H1 (cell line): ENCODE data around the gene PCIF1. TPM values are rescaled to one million over a fixed set of nuclear protein-coding genes. Genes with fewer than 3 reads are reported as not detected.

Experiments used
- CTCF ChIA-PET: fragments of 300-600 bp; sonication (Branson Sonifier 250); formaldehyde crosslinking; loops from one replicate; lab custom pipeline; 2021; ENCODE audit not compliant: partially characterized antibody; lab: Charles Lee
- POLR2A ChIA-PET: fragments of 300-600 bp; sonication (Branson Sonifier 250); formaldehyde crosslinking; loops from one replicate; lab custom pipeline; 2021; ENCODE audit warnings: inconsistent platforms; ENCODE audit not compliant: partially characterized antibody; lab: Charles Lee
- DNase-seq, 2 experiments: peaks; one replicate each; pipeline versions ENCODE4 v3.0.0 to v3.0.0-alpha.2; 2010 to 2022; ENCODE audit warnings: low spot score in 2 of 2, low read depth in 1 of 2, mixed read lengths in 1 of 2
- FAIRE-seq: peaks from 2 replicates; lab custom pipeline; 2011; peaks lifted over from hg19 to GRCh38; lab: Jason Lieb, UNC
- H2AFZ ChIP-seq: 2 replicates; pipeline ENCODE4 v1.8.1; 2012; ENCODE audit warnings: low read length, inconsistent platforms
- H2AK5ac ChIP-seq: 2 replicates; pipeline ENCODE4 v1.6.1; 2013; ENCODE audit warnings: low read depth, low read length
- H2BK120ac ChIP-seq: replicated peaks from 2 replicates; pipeline ENCODE3; 2013; ENCODE audit warnings: low read depth, low read length, inconsistent platforms
- H2BK12ac ChIP-seq: 2 replicates; pipeline ENCODE4 v1.6.1; 2013; ENCODE audit warnings: low read depth, low read length
- H2BK15ac ChIP-seq: 2 replicates; pipeline ENCODE4 v1.6.1; 2013; ENCODE audit warnings: low read length
- H2BK20ac ChIP-seq: 2 replicates; pipeline ENCODE4 v1.6.1; 2013; ENCODE audit warnings: low read length
- H2BK5ac ChIP-seq: 2 replicates; pipeline ENCODE4 v1.6.1; 2013; ENCODE audit warnings: low read depth, low read length
- H3K14ac ChIP-seq: 2 replicates; pipeline ENCODE4 v1.6.1; 2013; ENCODE audit warnings: inconsistent platforms; ENCODE audit not compliant: insufficient read length
- H3K18ac ChIP-seq: 2 replicates; pipeline ENCODE4 v1.6.1; 2013; ENCODE audit warnings: low read length; ENCODE audit errors: extremely low read depth
- H3K23ac ChIP-seq: 2 replicates; pipeline ENCODE4 v1.6.1; 2013; ENCODE audit warnings: inconsistent platforms; ENCODE audit not compliant: insufficient read length
- H3K23me2 ChIP-seq: 2 replicates; pipeline ENCODE4 v1.6.1; 2013; ENCODE audit warnings: low read depth, low read length
- H3K27ac ChIP-seq: 2 replicates; pipeline ENCODE4 v1.6.1; 2011; ENCODE audit warnings: low read depth, low read length, inconsistent platforms
- H3K27me3 ChIP-seq, 4 experiments: replicated peaks in 1 of 4; 1 replicate in 1 of 4; 2 replicates in 3 of 4; pipeline versions ENCODE4 v1.6.1 to v1.8.1; 2011 to 2013; ENCODE audit warnings: low read length in 3 of 4, mild to moderate bottlenecking in 3 of 4, inconsistent platforms in 2 of 4, mixed read lengths in 2 of 4, moderate library complexity in 1 of 4; ENCODE audit not compliant: control insufficient read depth in 3 of 4, insufficient read depth in 3 of 4; ENCODE audit errors: extremely low read depth in 1 of 4
- H3K36me3 ChIP-seq, 4 experiments: 2 replicates each; pipeline versions ENCODE4 v1.6.1 to v1.8.1; 2011 to 2013; ENCODE audit warnings: mild to moderate bottlenecking in 4 of 4, low read length in 3 of 4, moderate library complexity in 2 of 4, control low read depth in 1 of 4, inconsistent platforms in 1 of 4; ENCODE audit not compliant: insufficient read depth in 4 of 4, control insufficient read depth in 2 of 4
- H3K4ac ChIP-seq: replicated peaks from 2 replicates; pipeline ENCODE3; 2013; ENCODE audit warnings: low read length, low read depth, mixed read lengths, inconsistent platforms; ENCODE audit not compliant: insufficient read length
- H3K4me1 ChIP-seq, 4 experiments: replicated peaks in 1 of 4; 1 replicate in 1 of 4; 2 replicates in 3 of 4; pipeline versions ENCODE4 v1.6.1 to v1.8.1; 2011 to 2013; ENCODE audit warnings: low read length in 3 of 4, inconsistent platforms in 2 of 4, mixed read lengths in 1 of 4; ENCODE audit not compliant: insufficient read depth in 4 of 4, control insufficient read depth in 3 of 4
- H3K4me2 ChIP-seq, 2 experiments: 2 replicates each; pipeline versions ENCODE4 v1.6.1 to v1.8.1; 2011 to 2013; ENCODE audit warnings: low read depth in 2 of 2, low read length in 2 of 2, control low read depth in 1 of 2, inconsistent platforms in 1 of 2, mild to moderate bottlenecking in 1 of 2; ENCODE audit not compliant: insufficient read depth in 1 of 2
- H3K4me3 ChIP-seq, 4 experiments: fragments of 200-600, 300-600 bp in 1 of 4; sonication (generic), shearing (Covaris generic), sonication (Bioruptor Twin) in 1 of 4; 2 replicates each; pipeline versions ENCODE4 v1.5.1 to v1.8.1; 2011 to 2016; ENCODE audit warnings: low read length in 4 of 4, low read depth in 3 of 4, control low read depth in 2 of 4, inconsistent platforms in 2 of 4, mild to moderate bottlenecking in 2 of 4, mixed read lengths in 1 of 4, moderate library complexity in 1 of 4; ENCODE audit not compliant: insufficient read depth in 2 of 4; ENCODE audit errors: extremely low read depth in 1 of 4
- H3K56ac ChIP-seq: replicated peaks from 2 replicates; pipeline ENCODE3; 2013; ENCODE audit warnings: low read depth, mild to moderate bottlenecking, mixed read lengths, low read length, inconsistent platforms; ENCODE audit not compliant: insufficient read length
- H3K79me1 ChIP-seq: 2 replicates; pipeline ENCODE4 v1.6.1; 2013; ENCODE audit warnings: low read depth, low read length, control low read depth
- H3K79me2 ChIP-seq, 2 experiments: 2 replicates each; pipeline versions ENCODE4 v1.6.1 to v1.8.1; 2012 to 2013; ENCODE audit warnings: low read length in 2 of 2, mild to moderate bottlenecking in 2 of 2, inconsistent platforms in 1 of 2; ENCODE audit not compliant: insufficient read depth in 2 of 2, control insufficient read depth in 1 of 2
- H3K9ac ChIP-seq, 4 experiments: replicated peaks in 1 of 4; 1 replicate in 1 of 4; 2 replicates in 3 of 4; pipeline versions ENCODE4 v1.6.1 to v1.8.1; 2011 to 2013; ENCODE audit warnings: low read depth in 3 of 4, low read length in 3 of 4, control low read depth in 2 of 4, mild to moderate bottlenecking in 2 of 4, moderate library complexity in 2 of 4, inconsistent platforms in 1 of 4; ENCODE audit errors: extremely low read depth in 1 of 4
- H3K9me3 ChIP-seq, 2 experiments: 2 replicates each; pipeline versions ENCODE4 v1.6.1 to v1.8.1; 2012 to 2013; ENCODE audit warnings: mild to moderate bottlenecking in 2 of 2, moderate library complexity in 2 of 2, control low read depth in 1 of 2, inconsistent platforms in 1 of 2, low read depth in 1 of 2, low read length in 1 of 2, mixed read lengths in 1 of 2; ENCODE audit not compliant: insufficient read depth in 2 of 2
- H4K20me1 ChIP-seq, 2 experiments: replicated peaks in 1 of 2; 2 replicates each; pipeline versions ENCODE3 to v1.8.1; 2011 to 2013; ENCODE audit warnings: inconsistent platforms in 2 of 2, low read length in 2 of 2, mild to moderate bottlenecking in 1 of 2; ENCODE audit not compliant: insufficient read depth in 2 of 2, control insufficient read depth in 1 of 2
- H4K5ac ChIP-seq: 2 replicates; pipeline ENCODE4 v1.6.1; 2013; ENCODE audit warnings: low read length, low read depth, mixed read lengths, inconsistent platforms; ENCODE audit not compliant: insufficient read length
- H4K8ac ChIP-seq: 2 replicates; pipeline ENCODE4 v1.8.0; 2013; ENCODE audit warnings: mild to moderate bottlenecking, moderate library complexity, low read length, inconsistent platforms; ENCODE audit not compliant: insufficient read depth; ENCODE audit errors: extremely low read depth
- H4K91ac ChIP-seq: replicated peaks from 2 replicates; pipeline ENCODE3; 2013; ENCODE audit warnings: low read length, mixed read lengths, inconsistent platforms; ENCODE audit not compliant: insufficient read length
- RBBP5 ChIP-seq: IDR thresholded peaks from 2 replicates; pipeline ENCODE4 v1.7.1; 2012; ENCODE audit warnings: low read depth, mild to moderate bottlenecking, inconsistent platforms, low read length, moderate library complexity, borderline replicate concordance
- RFX5 ChIP-seq: IDR thresholded peaks from 2 replicates; pipeline ENCODE4 v1.6.1; 2011; ENCODE audit warnings: low read depth, low read length, improper control_type of control experiment, borderline replicate concordance
- SP4 ChIP-seq: IDR thresholded peaks from 2 replicates; pipeline ENCODE4 v1.6.1; 2012; ENCODE audit warnings: low read length, inconsistent platforms
- WGBS, 2 experiments: shearing (Covaris generic) in 1 of 2; methylation state at CpG; one replicate each; pipeline versions ENCODE4 v1.1.6 to v1.1.7; 2013 to 2015; ENCODE audit warnings: low lambda C conversion rate in 2 of 2, mixed read lengths in 2 of 2, inconsistent platforms in 1 of 2, low coverage in 1 of 2, missing lambda C conversion rate in 1 of 2; ENCODE audit not compliant: insufficient replicate concordance in 2 of 2, insufficient coverage in 1 of 2, insufficient read length in 1 of 2; ENCODE audit errors: extremely low coverage in 1 of 2, missing lambda C conversion rate in 1 of 2; 5-methylcytosine and 5-hydroxymethylcytosine counted together
- polyA plus RNA-seq, 7 experiments: library from polyadenylated mRNA; depleted of rRNA in 3 of 7; stranded (reverse) in 5 of 7; unstranded in 2 of 7; fragments of >200 nt in 5 of 7; fragments of 200-250 nt in 2 of 7; gene quantifications; 1 replicate in 5 of 7; 2 replicates in 1 of 7; 4 replicates in 1 of 7; pipeline versions ENCODE4 v1.2.1 to v1.2.3, GENCODE V29; 2011 to 2013; ENCODE audit warnings: missing spikeins in 2 of 7, mixed read lengths in 2 of 7
- total RNA-seq: library from RNA; stranded (reverse); fragmentation: NEBNext Ultra II Directional; extraction: Animal tissue kit (Norgen Biotek cat#: 25700); gene quantifications from 2 replicates; pipeline ENCODE4 v1.2.1, GENCODE V29; 2021

PCIF1 gene
- total and polyA plus RNA-seq, 2 of the 8 experiments (the other 6 are each of a cell fraction or from before 2014, with no cell fraction given) = 30.3 to 30.6 TPM

GRCh38 chr20:45904583-45905504 is 29.6 kb upstream of the PCIF1 start:
- Histone ChIP-seq H3K27ac (no peak overlapping the region), H3K23ac (no peak overlapping the region), H3K9me3 (no peaks in the 10 kb centered on the region), H2BK5ac (no peak overlapping the region), H3K14ac (no peak overlapping the region), H3K4me3 (no peak overlapping the region), H2AFZ (no peak overlapping the region), H3K27me3 (no peaks in the 10 kb centered on the region), H3K79me1 (no peaks in the 10 kb centered on the region; the same call in 1 of the 2 replicates), H2BK12ac (no peak overlapping the region), H3K36me3 (peaks cover 15 to 66% (median 54%) of the 10 kb centered on the region in 4 experiments), H4K8ac (no peak overlapping the region), H4K20me1 (peaks cover 2 to 11% of the 10 kb centered on the region in 2 experiments), H3K79me2 (0 out of 4 replicates have a peak, but pooled peaks cover 0 to 2% of the 10 kb centered on the region in 2 experiments), H4K91ac (no peak overlapping the region), H2BK120ac (no peak overlapping the region), H3K4me1 (no peaks in the 10 kb centered on the region), H4K5ac (no peak overlapping the region), H2AK5ac (no peak overlapping the region), H2BK20ac (no peak overlapping the region), H3K4ac (no peak overlapping the region), H3K18ac (no peak overlapping the region), H3K9ac (no peak overlapping the region), H2BK15ac (no peak overlapping the region), H3K56ac (no peak overlapping the region), H3K23me2 (no peaks in the 10 kb centered on the region), H3K4me2 (no peak overlapping the region)
- ChIA-PET CTCF (interaction anchor here (0.5 to 2.6 kb wide), 10 partner anchors 15 to 83 kb away, joined by 3 to 15 read pairs (median 3); partner anchors contain the start of genes CTSA and NEURL2), POLR2A (interaction anchor here (0.6 to 9.2 kb wide), 19 partner anchors 10 to 559 kb away, joined by 3 to 172 read pairs (median 4); partner anchors contain the start of genes CTSA, NEURL2 and ZSWIM1)
- 92% methylated on average over 16 of the region's 16 CpGs; no CpG with 5 or more reads in 1 of the 2 experiments for WGBS, 2 experiments
- FAIRE-seq (no peak), DNase-seq (no peak)
- TF ChIP-seq RBBP5 (no peak), RFX5 (no peak), SP4 (no peak)
